ENCODE data around the gene TSEN2.
A peak's percentile ranks its signal among the peaks of the same experiment; 100 is the strongest.
"Not testable (repeated sequence)": the region's sequence is repeated elsewhere in the genome, so short reads cannot be mapped to it uniquely, and the experiment has no call there.

Gene TSEN2

DNA sequence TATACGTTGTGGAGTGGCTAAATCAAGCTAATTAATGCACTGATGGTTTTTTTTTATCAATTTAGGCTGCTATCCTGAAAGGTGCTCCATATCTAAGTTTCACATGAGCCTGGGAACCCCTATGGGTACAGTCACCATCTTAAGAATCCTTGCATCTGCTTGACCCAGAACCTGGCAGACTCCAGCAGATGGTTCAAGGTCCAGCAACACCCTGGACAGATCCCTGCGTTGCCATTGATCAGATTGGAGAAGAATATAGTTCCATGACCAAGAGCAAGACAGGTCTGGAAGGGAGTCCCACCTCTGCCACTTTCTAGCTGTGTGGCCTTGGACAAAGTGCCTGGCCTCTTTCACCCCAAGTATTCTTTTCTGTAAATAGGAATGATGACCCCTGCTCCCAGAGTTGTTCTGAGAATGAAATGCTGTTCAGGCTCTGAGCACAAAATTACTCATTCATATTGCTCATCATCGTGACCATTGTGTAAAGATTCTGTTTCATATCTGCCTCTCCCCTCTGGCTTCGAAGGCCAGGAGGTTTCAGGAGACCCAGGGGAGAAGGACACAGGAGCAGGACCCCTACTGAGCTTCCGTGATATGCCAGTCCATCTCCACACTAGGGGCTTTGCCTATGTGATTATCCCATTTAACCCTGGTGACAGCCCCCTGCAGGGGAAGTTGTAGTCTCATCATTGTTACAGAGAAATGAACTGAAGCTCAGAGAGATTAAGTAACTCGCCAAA lies 30.0 kb upstream of the TSEN2 start:
- no peaks in the 10 kb centered on the region for H3K27me3 ChIP-seq (replicated peaks; ENCODE audit: control insufficient read depth, insufficient read depth, low read length)
- DNase-seq (ENCODE audit: low read depth), result peak; percentile 15
- peaks cover 3% of the 10 kb centered on the region for H3K36me3 ChIP-seq (ENCODE audit: control insufficient read depth, insufficient read depth, low read length, severe bottlenecking)

DNA sequence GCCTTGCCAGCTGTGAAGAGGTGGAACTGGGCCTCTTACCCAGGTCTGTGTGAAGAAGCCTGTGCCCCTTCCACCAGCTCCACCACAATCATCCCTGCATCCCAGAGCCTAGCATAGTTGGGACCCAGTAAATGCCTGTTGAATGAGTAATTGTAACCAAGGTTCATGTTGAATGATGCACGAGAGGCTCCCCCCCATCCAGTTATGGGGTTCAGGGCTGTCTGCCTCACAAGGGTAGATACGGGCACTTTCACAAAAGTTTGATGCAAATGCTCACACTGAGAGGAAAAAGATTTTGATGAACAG lies 29.5 kb upstream of the TSEN2 start:
- H3K9me3 ChIP-seq (ENCODE audit: control insufficient read depth, low read length), result no peaks in the 10 kb centered on the region
- H3K27me3 ChIP-seq (replicated peaks; ENCODE audit: control insufficient read depth, insufficient read depth, low read length), result no peaks in the 10 kb centered on the region
- no peak overlapping the region for H3K4me3 ChIP-seq (ENCODE audit: low read length)
- peaks cover 47% of the 10 kb centered on the region for H3K4me1 ChIP-seq (ENCODE audit: control insufficient read depth, insufficient read depth, low read length)
- DNase-seq (ENCODE audit: low read depth), result no peak
- H3K36me3 ChIP-seq (ENCODE audit: control insufficient read depth, insufficient read depth, low read length, severe bottlenecking), result peaks cover 3% of the 10 kb centered on the region
- H3K9ac ChIP-seq (ENCODE audit: low read length), result peak overlapping the region; percentile 30

More for the DNA sequence above, 30.0 kb upstream of the TSEN2 start:
- no peak overlapping the region for H3K4me3 ChIP-seq (ENCODE audit: low read length)
- H3K4me1 ChIP-seq (ENCODE audit: control insufficient read depth, insufficient read depth, low read length), result peaks cover 42% of the 10 kb centered on the region
- no peaks in the 10 kb centered on the region for H3K9me3 ChIP-seq (ENCODE audit: control insufficient read depth, low read length)
- H3K9ac ChIP-seq (ENCODE audit: low read length), result peak overlapping the region; percentile 30

DNA sequence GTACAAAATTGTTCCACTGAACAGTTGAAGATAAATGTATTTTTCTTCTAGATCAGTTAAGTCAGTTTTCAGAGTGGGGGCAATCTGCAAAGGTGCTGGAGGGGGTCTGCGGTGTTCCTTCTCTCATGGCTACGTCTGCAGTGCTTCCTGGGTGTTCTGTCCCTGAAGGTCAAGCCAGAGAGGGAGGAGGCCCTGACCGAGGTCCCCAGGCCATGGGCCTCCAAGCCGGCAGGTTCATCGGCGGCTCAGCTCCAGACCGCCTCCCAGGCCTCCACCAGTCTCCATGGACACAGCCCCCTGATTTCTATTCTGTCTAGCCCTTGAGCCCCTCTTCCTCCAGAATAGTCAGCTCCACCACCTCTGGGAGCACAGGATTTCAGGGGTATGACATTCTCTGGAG lies 28.5 kb upstream of the TSEN2 start:
- Histone ChIP-seq H3K4me1 (ENCODE audit: control insufficient read depth, insufficient read depth, low read length) (peaks cover 53% of the 10 kb centered on the region), H3K27me3 (replicated peaks; ENCODE audit: control insufficient read depth, insufficient read depth, low read length) (no peaks in the 10 kb centered on the region), H3K36me3 (ENCODE audit: control insufficient read depth, insufficient read depth, low read length, severe bottlenecking) (peaks cover 3% of the 10 kb centered on the region), H3K9ac (ENCODE audit: low read length) (no peak overlapping the region), H3K4me3 (ENCODE audit: low read length) (no peak overlapping the region), H3K9me3 (ENCODE audit: control insufficient read depth, low read length) (no peaks in the 10 kb centered on the region)
- DNase-seq (ENCODE audit: low read depth), result no peak

DNA sequence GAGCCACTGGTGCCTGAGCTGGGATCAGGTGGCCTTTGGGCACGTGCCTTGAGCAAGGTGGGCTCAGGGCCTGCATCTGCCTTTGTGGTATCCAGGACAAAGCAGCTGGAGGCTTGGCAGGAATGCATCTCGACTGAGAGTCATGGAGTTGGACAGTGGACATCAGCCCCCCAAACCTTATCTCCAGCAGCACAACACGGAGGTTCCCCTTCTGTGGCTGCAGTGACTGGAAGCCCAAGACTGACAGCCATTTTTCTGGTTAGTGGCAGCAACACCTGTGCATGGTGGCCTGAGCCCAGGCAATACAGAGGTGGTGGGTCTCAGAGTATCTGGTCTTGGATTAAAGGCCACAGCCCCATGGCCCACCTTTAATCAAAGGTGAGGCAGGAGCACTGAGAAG lies 27.8 kb upstream of the TSEN2 start:
- no peaks in the 10 kb centered on the region for H3K27me3 ChIP-seq (replicated peaks; ENCODE audit: control insufficient read depth, insufficient read depth, low read length)
- no peak for DNase-seq (ENCODE audit: low read depth)
- no peak overlapping the region for H3K9ac ChIP-seq (ENCODE audit: low read length)
- H3K36me3 ChIP-seq (ENCODE audit: control insufficient read depth, insufficient read depth, low read length, severe bottlenecking), result peaks cover 3% of the 10 kb centered on the region
- no peak overlapping the region for H3K4me3 ChIP-seq (ENCODE audit: low read length)
- H3K9me3 ChIP-seq (ENCODE audit: control insufficient read depth, low read length), result no peaks in the 10 kb centered on the region
- peaks cover 57% of the 10 kb centered on the region for H3K4me1 ChIP-seq (ENCODE audit: control insufficient read depth, insufficient read depth, low read length)

DNA sequence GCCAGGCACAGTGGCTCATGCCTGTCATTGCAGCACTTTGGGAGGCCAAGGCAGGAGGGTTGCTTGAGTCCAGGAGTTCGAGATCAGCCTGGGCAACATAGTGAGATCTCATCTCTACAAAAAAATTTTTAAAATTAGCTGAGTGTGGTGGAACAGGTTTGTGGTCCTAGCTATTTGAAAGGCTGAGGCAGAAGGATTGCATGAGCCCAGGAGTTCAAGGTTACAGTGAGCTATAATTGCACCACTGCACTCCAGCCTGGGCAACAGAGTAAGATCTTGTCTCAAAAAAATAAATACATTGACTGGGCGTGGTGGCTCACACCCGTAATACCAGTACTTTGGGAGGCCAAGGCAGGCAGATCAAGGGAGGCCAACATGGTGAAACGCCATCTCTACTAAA lies 26.9 kb upstream of the TSEN2 start:
- not testable (repeated sequence) for DNase-seq (ENCODE audit: low read depth); H3K9ac ChIP-seq (ENCODE audit: low read length); H3K9me3 ChIP-seq (ENCODE audit: control insufficient read depth, low read length); H3K4me3 ChIP-seq (ENCODE audit: low read length); H3K36me3 ChIP-seq (ENCODE audit: control insufficient read depth, insufficient read depth, low read length, severe bottlenecking); H3K27me3 ChIP-seq (replicated peaks; ENCODE audit: control insufficient read depth, insufficient read depth, low read length)
- H3K4me1 ChIP-seq (ENCODE audit: control insufficient read depth, insufficient read depth, low read length), result peaks cover 58% of the 10 kb centered on the region

DNA sequence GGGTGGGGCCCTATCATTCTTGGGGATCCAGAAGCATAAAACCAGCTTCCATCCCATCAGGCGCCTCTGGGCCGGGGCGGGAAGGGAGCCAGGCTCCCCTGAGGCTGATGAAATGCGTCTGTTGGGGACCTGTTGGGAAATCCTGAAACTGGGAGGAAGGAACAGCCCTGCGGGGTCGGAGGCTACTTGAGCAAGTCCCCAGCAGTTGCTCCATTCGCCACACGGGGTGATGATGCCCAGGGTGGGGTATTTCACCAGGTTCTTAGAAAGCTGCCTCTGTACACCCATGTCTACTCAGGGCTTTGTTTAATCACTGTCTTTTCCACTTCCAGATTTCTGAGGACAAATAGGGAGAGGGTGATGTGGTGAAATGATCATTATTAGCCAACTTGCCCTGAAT lies 25.4 kb upstream of the TSEN2 start:
- Histone ChIP-seq H3K27me3 (replicated peaks; ENCODE audit: control insufficient read depth, insufficient read depth, low read length) (no peaks in the 10 kb centered on the region), H3K4me1 (ENCODE audit: control insufficient read depth, insufficient read depth, low read length) (peaks cover 57% of the 10 kb centered on the region), H3K9ac (ENCODE audit: low read length) (no peak overlapping the region), H3K9me3 (ENCODE audit: control insufficient read depth, low read length) (no peaks in the 10 kb centered on the region), H3K4me3 (ENCODE audit: low read length) (no peak overlapping the region), H3K36me3 (ENCODE audit: control insufficient read depth, insufficient read depth, low read length, severe bottlenecking) (no peaks in the 10 kb centered on the region)
- no peak for DNase-seq (ENCODE audit: low read depth)

DNA sequence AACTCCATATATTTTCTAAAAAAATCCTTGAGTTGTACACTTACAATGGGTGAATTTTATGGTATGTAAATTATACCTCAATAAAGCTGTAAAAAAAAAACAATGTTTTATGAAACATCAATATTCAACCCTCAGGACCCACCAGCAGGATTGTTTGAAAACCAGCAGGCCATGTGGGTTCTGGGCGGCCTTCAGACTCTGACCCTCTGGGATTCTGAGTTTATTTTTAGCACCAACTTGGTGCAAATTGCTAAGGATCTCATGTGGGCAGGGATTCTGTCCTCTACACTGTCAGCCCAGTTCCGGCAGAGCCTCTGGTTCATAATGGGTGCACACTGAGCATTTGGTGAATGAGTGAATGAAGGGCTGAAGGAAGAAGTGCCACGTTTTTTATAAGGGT lies 24.2 kb upstream of the TSEN2 start:
- no peaks in the 10 kb centered on the region for H3K9me3 ChIP-seq (ENCODE audit: control insufficient read depth, low read length)

DNA sequence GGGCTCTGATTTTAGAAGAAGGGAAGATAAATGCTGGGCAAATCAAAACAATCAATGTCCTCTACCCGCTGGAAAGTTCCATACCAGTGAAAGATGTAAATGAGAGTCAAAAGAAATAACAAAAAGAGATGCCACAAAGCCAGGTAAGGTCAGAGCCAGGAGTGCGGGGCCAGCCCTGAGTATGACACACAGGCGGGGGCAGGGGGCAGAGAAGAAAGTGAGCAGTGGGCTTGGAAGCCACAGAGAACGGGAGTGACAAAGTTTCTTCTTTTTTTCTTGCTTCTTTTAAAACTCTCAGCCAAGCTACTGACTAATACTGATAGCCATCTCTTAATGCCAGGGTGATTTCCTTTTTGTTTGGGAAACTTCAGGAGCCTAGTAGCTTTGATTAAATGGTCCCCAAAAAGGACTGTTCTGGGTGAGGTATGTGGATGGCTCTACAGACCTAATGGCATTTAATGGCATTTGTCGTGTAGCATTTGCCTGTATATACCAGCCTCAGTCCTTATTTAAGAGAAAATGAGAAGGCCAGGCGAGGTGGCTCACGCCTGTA lies 23.1 kb upstream of the TSEN2 start:
- Histone ChIP-seq H3K9me3 (ENCODE audit: control insufficient read depth, low read length) (no peaks in the 10 kb centered on the region), H3K36me3 (ENCODE audit: control insufficient read depth, insufficient read depth, low read length, severe bottlenecking) (no peaks in the 10 kb centered on the region), H3K4me1 (ENCODE audit: control insufficient read depth, insufficient read depth, low read length) (peaks cover 45% of the 10 kb centered on the region), H3K27me3 (replicated peaks; ENCODE audit: control insufficient read depth, insufficient read depth, low read length) (no peaks in the 10 kb centered on the region), H3K9ac (ENCODE audit: low read length) (no peak overlapping the region), H3K4me3 (ENCODE audit: low read length) (no peak overlapping the region)
- DNase-seq (ENCODE audit: low read depth), result peak; percentile 26

More for the DNA sequence above, 24.2 kb upstream of the TSEN2 start:
- DNase-seq (ENCODE audit: low read depth), result no peak
- Histone ChIP-seq H3K27me3 (replicated peaks; ENCODE audit: control insufficient read depth, insufficient read depth, low read length) (no peaks in the 10 kb centered on the region), H3K36me3 (ENCODE audit: control insufficient read depth, insufficient read depth, low read length, severe bottlenecking) (no peaks in the 10 kb centered on the region), H3K4me1 (ENCODE audit: control insufficient read depth, insufficient read depth, low read length) (peaks cover 45% of the 10 kb centered on the region), H3K9ac (ENCODE audit: low read length) (no peak overlapping the region), H3K4me3 (ENCODE audit: low read length) (no peak overlapping the region)

DNA sequence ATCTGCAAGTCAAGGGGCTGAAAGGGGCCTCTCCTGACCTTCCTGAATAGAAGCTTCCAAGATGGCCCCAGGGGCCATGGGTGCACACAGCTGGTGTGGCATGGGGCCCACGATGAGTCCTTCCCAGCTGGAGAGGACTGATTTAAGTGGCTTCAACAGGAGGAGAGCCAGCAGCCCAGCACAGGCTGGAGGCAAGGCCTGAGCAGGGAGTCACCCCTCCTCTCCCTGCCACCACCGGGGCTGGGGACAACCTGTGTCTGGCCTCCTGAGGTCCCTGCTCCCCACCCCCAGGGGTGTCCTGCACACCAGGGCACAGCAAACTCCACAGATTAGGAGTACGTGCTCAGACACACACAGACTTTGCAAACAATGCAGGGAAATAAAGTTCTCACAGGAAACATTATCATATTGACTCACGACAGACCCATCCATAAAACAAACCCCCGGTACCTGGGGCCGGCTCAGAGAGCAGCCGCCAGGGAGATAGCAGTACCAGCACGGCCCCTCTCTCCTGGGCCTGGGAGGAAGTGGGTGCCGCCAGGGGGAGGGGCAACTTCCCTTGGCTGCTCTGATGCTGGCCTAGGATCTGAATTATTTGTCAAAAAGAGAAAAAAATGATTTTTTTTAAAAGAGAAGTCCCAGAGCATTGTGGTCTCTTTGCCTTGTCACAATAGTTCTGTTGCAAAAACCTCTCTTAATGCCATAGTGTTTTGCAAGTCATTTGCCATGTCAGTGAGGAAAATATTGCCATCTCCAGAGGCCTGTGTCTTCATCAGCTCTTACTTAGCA lies 21.9 kb upstream of the TSEN2 start:
- H3K27me3 ChIP-seq (replicated peaks; ENCODE audit: control insufficient read depth, insufficient read depth, low read length), result no peaks in the 10 kb centered on the region
- peak overlapping the region; percentile 84 for H3K9ac ChIP-seq (ENCODE audit: low read length)
- H3K4me3 ChIP-seq (ENCODE audit: low read length), result no peak overlapping the region
- peaks cover 45% of the 10 kb centered on the region for H3K4me1 ChIP-seq (ENCODE audit: control insufficient read depth, insufficient read depth, low read length)
- H3K36me3 ChIP-seq (ENCODE audit: control insufficient read depth, insufficient read depth, low read length, severe bottlenecking), result no peaks in the 10 kb centered on the region
- no peak for DNase-seq (ENCODE audit: low read depth)
- H3K9me3 ChIP-seq (ENCODE audit: control insufficient read depth, low read length), result no peaks in the 10 kb centered on the region

DNA sequence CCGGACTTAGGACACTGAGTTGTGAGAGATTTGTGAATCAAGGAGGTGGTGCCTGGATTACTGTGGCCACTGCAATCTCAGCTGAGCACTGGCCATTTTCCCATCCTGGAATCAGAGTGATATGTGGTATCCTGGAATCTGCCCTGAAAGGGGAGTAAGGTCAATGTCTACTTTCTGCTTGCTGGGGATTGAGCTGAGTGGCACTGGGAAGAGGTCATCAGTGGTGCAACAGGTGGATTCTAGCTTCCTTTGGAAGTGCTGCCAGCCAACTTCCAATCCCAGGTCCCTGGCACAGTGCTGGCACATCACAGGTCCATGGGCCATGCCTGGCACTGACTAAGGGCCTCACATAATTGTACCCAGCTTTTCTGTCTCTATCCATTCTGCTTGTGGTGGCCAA lies 20.6 kb upstream of the TSEN2 start:
- H3K36me3 ChIP-seq (ENCODE audit: control insufficient read depth, insufficient read depth, low read length, severe bottlenecking), result no peaks in the 10 kb centered on the region
- peaks cover 37% of the 10 kb centered on the region for H3K4me1 ChIP-seq (ENCODE audit: control insufficient read depth, insufficient read depth, low read length)
- peak overlapping the region; percentile 15 for H3K9ac ChIP-seq (ENCODE audit: low read length)
- H3K4me3 ChIP-seq (ENCODE audit: low read length), result no peak overlapping the region
- DNase-seq (ENCODE audit: low read depth), result no peak
- H3K9me3 ChIP-seq (ENCODE audit: control insufficient read depth, low read length), result no peaks in the 10 kb centered on the region
- no peaks in the 10 kb centered on the region for H3K27me3 ChIP-seq (replicated peaks; ENCODE audit: control insufficient read depth, insufficient read depth, low read length)

DNA sequence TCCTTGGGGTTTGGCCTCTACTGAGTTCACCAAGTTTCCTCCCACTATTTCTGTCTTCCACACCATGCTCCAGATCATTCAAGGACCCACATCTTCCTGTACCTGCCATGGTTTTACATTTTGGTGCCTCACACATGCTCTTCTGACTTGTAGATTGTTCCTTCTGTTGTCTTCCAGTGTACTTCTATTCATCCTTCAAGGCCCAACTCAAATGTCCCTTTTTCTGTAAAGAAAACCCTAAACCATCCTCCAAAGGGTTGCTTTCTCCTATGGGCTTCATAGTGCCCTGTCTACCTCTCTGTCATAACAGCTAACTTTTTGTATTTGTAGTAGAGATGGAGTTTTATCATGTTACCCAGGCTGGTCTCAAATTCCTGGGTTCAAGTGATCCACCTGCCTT lies 20.1 kb upstream of the TSEN2 start:
- Histone ChIP-seq H3K4me1 (ENCODE audit: control insufficient read depth, insufficient read depth, low read length) (peaks cover 34% of the 10 kb centered on the region), H3K9me3 (ENCODE audit: control insufficient read depth, low read length) (no peaks in the 10 kb centered on the region), H3K4me3 (ENCODE audit: low read length) (no peak overlapping the region), H3K27me3 (replicated peaks; ENCODE audit: control insufficient read depth, insufficient read depth, low read length) (no peaks in the 10 kb centered on the region), H3K36me3 (ENCODE audit: control insufficient read depth, insufficient read depth, low read length, severe bottlenecking) (no peaks in the 10 kb centered on the region), H3K9ac (ENCODE audit: low read length) (no peak overlapping the region)
- DNase-seq (ENCODE audit: low read depth), result no peak

All from adipocyte (in vitro differentiated cells).